ENCODE results near the gene ANXA11. TPM values are rescaled to one million over a fixed set of nuclear protein-coding genes. Genes with fewer than 3 reads are reported as not detected.

Gene ANXA11
- total and polyA plus RNA-seq, 9 of the 15 experiments (the other 6 are each of a cell fraction or from before 2014, with no cell fraction given): 43.6 to 212 (median 109) TPM

DNA sequence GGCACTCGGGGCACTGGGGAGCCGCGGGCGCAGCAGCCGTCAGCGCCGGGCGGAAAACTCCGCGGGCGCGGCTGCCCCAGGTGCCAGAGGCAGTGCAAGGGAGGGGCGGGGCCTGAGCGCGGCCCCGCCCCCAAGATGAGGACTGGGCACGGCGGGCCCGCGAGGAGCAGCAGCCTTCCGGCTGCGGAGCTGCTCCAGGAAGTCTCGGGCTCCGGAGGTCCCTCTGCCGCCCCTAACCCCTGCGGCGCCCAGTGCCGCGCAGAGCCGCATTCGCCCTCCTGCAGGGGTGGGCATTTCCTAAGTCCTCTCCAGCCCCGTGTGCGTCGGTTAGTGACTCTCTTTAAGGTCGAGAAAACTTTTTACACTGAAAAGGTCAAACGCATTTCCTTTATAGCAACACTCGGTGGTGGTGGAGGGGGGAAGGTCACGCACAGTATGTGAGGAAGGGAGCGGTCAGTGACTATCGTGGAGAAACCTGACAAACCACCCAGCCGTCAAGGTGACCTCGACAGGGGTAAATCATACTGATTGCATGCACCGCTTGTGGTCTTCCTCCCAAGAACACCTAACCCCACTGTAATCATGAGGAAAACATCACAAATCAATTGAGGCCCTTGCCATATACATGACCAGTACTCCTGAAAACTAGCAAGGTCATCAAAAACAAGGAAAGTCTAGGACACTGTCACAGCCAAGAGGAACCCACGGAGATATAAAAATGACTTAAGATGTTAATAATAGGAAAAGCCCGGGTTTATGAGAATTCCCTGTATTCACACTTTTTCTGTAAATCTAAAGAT is at the start of gene ANXA11 (continued):
- TF ChIP-seq ETV6 (IDR thresholded peaks at IDR 0.05; ENCODE audit: borderline replicate concordance in 1 of 2, low read depth in 2 of 2, low read length in 1 of 2) (no peak), ETV6 (CRISPR knock-in tag; IDR thresholded peaks at IDR 0.05; ENCODE audit: borderline replicate concordance) (no peak), BRD4 (IDR thresholded peaks at IDR 0.05) (no peak; the same call in 1 of the 2 replicates), FIP1L1 (IDR thresholded peaks at IDR 0.05; ENCODE audit: low read depth, low read length, poor library complexity, severe bottlenecking) (peak; percentile 70), PHB (CRISPR knock-in tag; IDR thresholded peaks at IDR 0.05) (no peak), ESRRB (CRISPR knock-in tag; IDR thresholded peaks at IDR 0.05; ENCODE audit: borderline replicate concordance) (no peak), MTA2 (IDR thresholded peaks at IDR 0.05; ENCODE audit: low read depth) (no peak), ZNF449 (CRISPR knock-in tag; IDR thresholded peaks at IDR 0.05) (no peak), DACH1 (IDR thresholded peaks at IDR 0.05; ENCODE audit: partially characterized antibody) (no peak), CHCHD3 (CRISPR knock-in tag; IDR thresholded peaks at IDR 0.05) (no peak), HNRNPLL (IDR thresholded peaks at IDR 0.05; ENCODE audit: low read depth, low read length, poor library complexity, severe bottlenecking) (peak; percentile 63), ZNF592 (IDR thresholded peaks at IDR 0.05) (peak; percentile 71; the same call in 1 of the 2 replicates)
- TF ChIP-seq, protein P1, sequence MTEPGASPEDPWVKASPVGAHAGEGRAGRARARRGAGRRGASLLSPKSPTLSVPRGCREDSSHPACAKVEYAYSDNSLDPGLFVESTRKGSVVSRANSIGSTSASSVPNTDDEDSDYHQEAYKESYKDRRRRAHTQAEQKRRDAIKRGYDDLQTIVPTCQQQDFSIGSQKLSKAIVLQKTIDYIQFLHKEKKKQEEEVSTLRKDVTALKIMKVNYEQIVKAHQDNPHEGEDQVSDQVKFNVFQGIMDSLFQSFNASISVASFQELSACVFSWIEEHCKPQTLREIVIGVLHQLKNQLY (CRISPR knock-in tag; conservative IDR thresholded peaks at IDR 0.05): no peak
- TF ChIP-seq, protein P2, sequence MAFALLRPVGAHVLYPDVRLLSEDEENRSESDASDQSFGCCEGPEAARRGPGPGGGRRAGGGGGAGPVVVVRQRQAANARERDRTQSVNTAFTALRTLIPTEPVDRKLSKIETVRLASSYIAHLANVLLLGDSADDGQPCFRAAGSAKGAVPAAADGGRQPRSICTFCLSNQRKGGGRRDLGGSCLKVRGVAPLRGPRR (CRISPR knock-in tag; IDR thresholded peaks at IDR 0.05): no peak
- TF ChIP-seq, protein P3, sequence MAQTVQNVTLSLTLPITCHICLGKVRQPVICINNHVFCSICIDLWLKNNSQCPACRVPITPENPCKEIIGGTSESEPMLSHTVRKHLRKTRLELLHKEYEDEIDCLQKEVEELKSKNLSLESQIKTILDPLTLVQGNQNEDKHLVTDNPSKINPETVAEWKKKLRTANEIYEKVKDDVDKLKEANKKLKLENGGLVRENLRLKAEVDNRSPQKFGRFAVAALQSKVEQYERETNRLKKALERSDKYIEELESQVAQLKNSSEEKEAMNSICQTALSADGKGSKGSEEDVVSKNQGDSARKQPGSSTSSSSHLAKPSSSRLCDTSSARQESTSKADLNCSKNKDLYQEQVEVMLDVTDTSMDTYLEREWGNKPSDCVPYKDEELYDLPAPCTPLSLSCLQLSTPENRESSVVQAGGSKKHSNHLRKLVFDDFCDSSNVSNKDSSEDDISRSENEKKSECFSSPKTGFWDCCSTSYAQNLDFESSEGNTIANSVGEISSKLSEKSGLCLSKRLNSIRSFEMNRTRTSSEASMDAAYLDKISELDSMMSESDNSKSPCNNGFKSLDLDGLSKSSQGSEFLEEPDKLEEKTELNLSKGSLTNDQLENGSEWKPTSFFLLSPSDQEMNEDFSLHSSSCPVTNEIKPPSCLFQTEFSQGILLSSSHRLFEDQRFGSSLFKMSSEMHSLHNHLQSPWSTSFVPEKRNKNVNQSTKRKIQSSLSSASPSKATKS (CRISPR knock-in tag; IDR thresholded peaks at IDR 0.05): no peak

Data from K562 (cell line).